Retinal pigment epithelial cell (primary cell): Measurements from ENCODE around the gene PADI2.

Experiments used
- DNase-seq: peaks from one replicate; pipeline ENCODE4 v3.0.0-alpha.2; 2010; ENCODE audit warnings: low read depth
- H3K4me3 ChIP-seq: 2 replicates; pipeline ENCODE4 v1.5.1; 2011; ENCODE audit warnings: mild to moderate bottlenecking, low read length, control low read depth, moderate library complexity
- CTCF ChIP-seq: conservative IDR thresholded peaks from 2 replicates; pipeline ENCODE4 v1.5.1; 2011; ENCODE audit warnings: low read depth, low read length, control low read depth, inconsistent platforms

The PADI2 gene

GRCh38 chr1:17155257-17155920 is 36.1 kb upstream of the PADI2 start:
- no peak for TF ChIP-seq CTCF
- H3K4me3 ChIP-seq: no peak overlapping the region
- DNase-seq: no peak

GRCh38 chr1:17149771-17150170 is 30.5 kb upstream of the PADI2 start:
- H3K4me3 ChIP-seq: no peak overlapping the region
- DNase-seq: no peak

GRCh38 chr1:17148950-17149608 is 29.8 kb upstream of the PADI2 start:
- TF ChIP-seq CTCF: no peak
- H3K4me3 ChIP-seq: no peak overlapping the region
- DNase-seq: peak; percentile 64

More at GRCh38 chr1:17149771-17150170, 30.5 kb upstream of the PADI2 start:
- TF ChIP-seq CTCF: no peak

GRCh38 chr1:17145648-17146047 is 26.4 kb upstream of the PADI2 start:
- DNase-seq: no peak
- no peak for TF ChIP-seq CTCF
- no peak overlapping the region for H3K4me3 ChIP-seq

- no peak for TF ChIP-seq CTCF
- DNase-seq: no peak
- no peak overlapping the region for H3K4me3 ChIP-seq
Measured at GRCh38 chr1:17143760-17144159, 24.5 kb upstream of the PADI2 start.

- DNase-seq: no peak
- TF ChIP-seq CTCF: no peak
- no peak overlapping the region for H3K4me3 ChIP-seq
Measured at GRCh38 chr1:17141441-17142197, 22.4 kb upstream of the PADI2 start.
